Neural crest cell (in vitro differentiated cells): Measurements from ENCODE around the gene CNTNAP4. TPM values are rescaled to one million over a fixed set of nuclear protein-coding genes. Genes with fewer than 3 reads are reported as not detected.
A peak's percentile ranks its signal among the peaks of the same experiment; 100 is the strongest.

Source experiments
- DNase-seq: peaks from one replicate; pipeline ENCODE4 v3.0.0; 2021; ENCODE audit warnings: low read depth, mixed read lengths, low spot score
- H3K27ac Mint-ChIP-seq: one replicate; pipeline ENCODE4 v1.8.0; 2021; ENCODE audit warnings: mild to moderate bottlenecking, mixed read lengths; ENCODE audit not compliant: unreplicated experiment
- H3K27me3 Mint-ChIP-seq: 2 replicates; pipeline ENCODE4 v1.8.0; 2021; ENCODE audit warnings: low read depth, mild to moderate bottlenecking, mixed read lengths
- H3K36me3 Mint-ChIP-seq: 2 replicates; pipeline ENCODE4 v1.8.0; 2021; ENCODE audit warnings: low read depth, mild to moderate bottlenecking, mixed read lengths
- H3K4me1 Mint-ChIP-seq: 2 replicates; pipeline ENCODE4 v1.8.0; 2021; ENCODE audit warnings: mixed read lengths
- H3K4me3 Mint-ChIP-seq: one replicate; pipeline ENCODE4 v1.8.0; 2021; ENCODE audit warnings: mild to moderate bottlenecking, mixed read lengths
- H3K9me3 Mint-ChIP-seq: 2 replicates; pipeline ENCODE4 v1.8.0; 2021; ENCODE audit warnings: mixed read lengths
- total RNA-seq: library from RNA; stranded (reverse); gene quantifications from 2 replicates; pipeline ENCODE4 v1.2.1, GENCODE V29; 2021
- TF ChIP-seq, protein P1 (sequence below): fragments of 200-600 bp; sonication (generic); conservative IDR thresholded peaks from 2 replicates; pipeline ENCODE4 v1.5.0; 2021; ENCODE audit warnings: antibody characterized with exemption, mild to moderate bottlenecking

CNTNAP4 gene
- total RNA-seq, 1 donor from 2014 or later = 0.07 TPM

DNA sequence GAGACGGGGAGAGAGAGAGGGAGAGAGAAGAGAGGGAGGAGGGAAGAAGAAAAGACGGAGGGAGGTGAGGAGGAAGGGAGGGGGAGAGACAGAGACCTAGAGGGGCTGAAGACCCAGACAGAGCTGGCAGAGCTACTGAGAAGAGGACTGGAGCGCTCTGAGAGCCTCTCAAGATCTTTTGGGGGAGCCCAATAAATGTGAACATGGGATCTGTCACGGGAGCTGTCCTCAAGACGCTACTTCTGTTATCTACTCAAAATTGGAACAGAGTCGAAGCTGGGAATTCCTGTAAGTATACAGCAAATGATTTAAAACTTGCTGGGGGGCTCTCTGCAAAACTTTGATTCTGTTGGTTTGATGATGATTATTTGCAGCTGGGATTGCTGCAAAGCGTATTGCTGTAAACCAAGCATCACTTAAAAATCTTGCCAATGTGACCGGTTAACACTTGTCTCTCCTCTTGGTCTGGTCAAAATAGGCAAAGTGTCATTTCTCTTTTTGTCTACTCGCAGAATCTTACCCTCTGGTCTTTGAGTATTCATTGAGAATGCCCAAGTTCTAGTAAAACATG is 344 bp downstream of the CNTNAP4 start:
- no peak for DNase-seq
- H3K27ac Mint-ChIP-seq = no peak overlapping the region
- TF ChIP-seq, protein P1, sequence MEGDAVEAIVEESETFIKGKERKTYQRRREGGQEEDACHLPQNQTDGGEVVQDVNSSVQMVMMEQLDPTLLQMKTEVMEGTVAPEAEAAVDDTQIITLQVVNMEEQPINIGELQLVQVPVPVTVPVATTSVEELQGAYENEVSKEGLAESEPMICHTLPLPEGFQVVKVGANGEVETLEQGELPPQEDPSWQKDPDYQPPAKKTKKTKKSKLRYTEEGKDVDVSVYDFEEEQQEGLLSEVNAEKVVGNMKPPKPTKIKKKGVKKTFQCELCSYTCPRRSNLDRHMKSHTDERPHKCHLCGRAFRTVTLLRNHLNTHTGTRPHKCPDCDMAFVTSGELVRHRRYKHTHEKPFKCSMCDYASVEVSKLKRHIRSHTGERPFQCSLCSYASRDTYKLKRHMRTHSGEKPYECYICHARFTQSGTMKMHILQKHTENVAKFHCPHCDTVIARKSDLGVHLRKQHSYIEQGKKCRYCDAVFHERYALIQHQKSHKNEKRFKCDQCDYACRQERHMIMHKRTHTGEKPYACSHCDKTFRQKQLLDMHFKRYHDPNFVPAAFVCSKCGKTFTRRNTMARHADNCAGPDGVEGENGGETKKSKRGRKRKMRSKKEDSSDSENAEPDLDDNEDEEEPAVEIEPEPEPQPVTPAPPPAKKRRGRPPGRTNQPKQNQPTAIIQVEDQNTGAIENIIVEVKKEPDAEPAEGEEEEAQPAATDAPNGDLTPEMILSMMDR = no peak
- no peaks in the 10 kb centered on the region for H3K36me3 Mint-ChIP-seq
- no peaks in the 10 kb centered on the region for H3K9me3 Mint-ChIP-seq
- peak overlapping the region; percentile 68 for H3K4me3 Mint-ChIP-seq
- H3K27me3 Mint-ChIP-seq = peaks cover 23% of the 10 kb centered on the region
- peaks cover 8% of the 10 kb centered on the region for H3K4me1 Mint-ChIP-seq

DNA sequence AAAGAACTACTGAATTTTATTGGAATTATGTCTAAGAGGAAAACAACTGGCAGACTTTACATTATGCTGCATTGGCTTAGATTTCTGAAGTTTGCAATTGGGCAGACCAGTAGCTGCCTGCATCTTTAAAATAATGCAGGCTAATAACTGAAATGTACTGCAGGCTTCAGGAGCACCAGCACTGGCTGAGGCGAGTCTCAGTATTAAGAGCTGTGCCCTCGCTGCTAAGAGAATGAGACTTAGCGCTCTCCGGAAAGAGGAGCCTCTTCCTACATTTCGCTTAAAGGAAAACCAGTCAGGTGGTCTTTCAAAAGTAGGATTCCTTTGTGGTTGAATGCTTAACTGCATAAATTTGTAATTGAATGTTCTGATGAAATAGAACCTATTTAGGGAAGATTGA is 885 bp downstream of the CNTNAP4 start:
- Mint-ChIP-seq H3K4me1 (peaks cover 8% of the 10 kb centered on the region), H3K4me3 (no peak overlapping the region), H3K36me3 (no peaks in the 10 kb centered on the region), H3K27me3 (peaks cover 23% of the 10 kb centered on the region), H3K9me3 (no peaks in the 10 kb centered on the region), H3K27ac (no peak overlapping the region)
- no peak for DNase-seq
- TF ChIP-seq, protein P1 = no peak

DNA sequence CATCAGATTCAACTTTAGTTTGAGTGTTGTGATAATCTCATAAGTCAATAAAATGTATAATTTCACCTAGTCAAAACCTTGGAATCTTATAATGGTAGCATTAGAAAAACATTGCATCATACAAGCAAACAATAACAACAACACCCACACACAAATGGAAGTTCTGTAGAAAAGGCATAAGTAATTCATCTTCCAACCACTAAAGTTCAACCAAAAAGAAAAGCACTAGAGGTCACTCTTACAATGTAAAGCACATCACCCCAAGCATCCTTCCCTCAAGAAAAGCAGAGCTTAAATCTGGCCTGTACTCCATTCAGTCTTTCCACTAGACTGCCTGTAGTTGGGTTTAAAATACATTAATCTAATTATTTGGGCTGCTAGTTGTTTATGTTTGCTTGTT is 1.8 kb downstream of the CNTNAP4 start:
- H3K4me1 Mint-ChIP-seq = peaks cover 8% of the 10 kb centered on the region
- no peaks in the 10 kb centered on the region for H3K36me3 Mint-ChIP-seq
- H3K4me3 Mint-ChIP-seq = no peak overlapping the region
- H3K27me3 Mint-ChIP-seq = peaks cover 23% of the 10 kb centered on the region
- DNase-seq = no peak
- no peaks in the 10 kb centered on the region for H3K9me3 Mint-ChIP-seq
- no peak overlapping the region for H3K27ac Mint-ChIP-seq
- TF ChIP-seq, protein P1 = peak; percentile 56

DNA sequence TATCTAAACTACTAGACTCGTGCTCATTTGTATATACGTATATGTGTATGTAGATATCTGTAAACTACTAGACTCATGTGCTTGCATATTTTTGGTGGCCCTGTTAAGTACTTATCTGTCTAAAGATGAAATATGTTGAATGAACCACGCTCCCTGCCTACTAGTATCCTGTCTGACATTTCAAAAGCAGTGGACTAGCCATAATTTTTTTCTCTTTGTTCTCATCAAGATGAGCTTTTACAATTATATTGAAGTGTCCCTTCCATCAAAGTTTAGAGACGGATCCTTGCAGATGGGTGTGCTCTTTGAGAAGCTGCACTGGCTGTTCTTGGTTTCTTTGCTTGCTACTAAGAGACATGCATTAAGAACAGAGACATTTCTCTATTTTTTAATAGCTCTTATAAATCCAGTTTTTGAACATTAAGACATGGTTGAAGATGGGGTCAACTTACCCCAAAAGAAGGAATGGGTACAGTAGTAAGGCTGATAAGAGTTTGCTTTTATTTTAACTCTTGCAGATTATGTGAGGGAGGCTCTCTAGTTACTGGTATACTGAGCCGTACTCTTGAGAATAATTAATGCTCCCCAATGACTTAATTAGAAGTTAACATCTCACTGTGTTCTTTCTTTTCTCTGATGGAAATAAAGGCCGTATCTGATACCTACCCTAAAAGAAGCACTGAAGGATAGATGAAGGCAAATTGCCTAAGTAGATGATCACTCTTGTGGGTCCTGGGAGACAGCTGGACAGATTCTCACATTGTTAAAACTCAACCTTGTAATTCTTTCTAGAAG is 3.4 kb downstream of the CNTNAP4 start:
- TF ChIP-seq, protein P1 = no peak

DNA sequence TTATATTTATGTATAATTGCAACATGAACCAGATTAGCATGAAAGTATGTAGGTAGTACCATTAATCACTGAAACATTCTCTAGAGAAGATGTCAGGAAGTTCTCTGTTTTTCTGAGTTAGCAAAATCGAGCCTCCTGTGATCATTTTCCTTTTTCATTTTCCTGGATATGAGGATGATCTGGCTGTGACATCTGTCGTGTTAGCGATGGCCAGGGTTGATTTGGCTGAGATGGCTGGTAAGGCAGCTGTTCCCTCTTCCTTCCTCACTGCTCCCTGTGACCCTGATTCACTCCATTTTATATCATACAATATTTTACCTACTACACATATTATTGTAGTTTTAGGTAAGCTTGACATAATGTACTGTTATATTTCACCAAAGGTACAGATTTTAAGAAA is 10.3 kb downstream of the CNTNAP4 start:
- H3K9me3 Mint-ChIP-seq = no peaks in the 10 kb centered on the region
- no peak overlapping the region for H3K4me3 Mint-ChIP-seq
- no peak for DNase-seq
- no peak overlapping the region for H3K27ac Mint-ChIP-seq
- TF ChIP-seq, protein P1 = no peak
- no peaks in the 10 kb centered on the region for H3K4me1 Mint-ChIP-seq
- peaks cover 8% of the 10 kb centered on the region for H3K27me3 Mint-ChIP-seq
- H3K36me3 Mint-ChIP-seq = no peaks in the 10 kb centered on the region

More for the DNA sequence above, 3.4 kb downstream of the CNTNAP4 start:
- no peak overlapping the region for H3K27ac Mint-ChIP-seq
- no peak overlapping the region for H3K4me3 Mint-ChIP-seq
- no peak for DNase-seq
- peaks cover 23% of the 10 kb centered on the region for H3K27me3 Mint-ChIP-seq
- H3K4me1 Mint-ChIP-seq = peaks cover 8% of the 10 kb centered on the region
- no peaks in the 10 kb centered on the region for H3K9me3 Mint-ChIP-seq
- no peaks in the 10 kb centered on the region for H3K36me3 Mint-ChIP-seq
